ENCODE results near the gene DARS1.
A peak's percentile ranks its signal among the peaks of the same experiment; 100 is the strongest.
"Not testable (repeated sequence)": the region's sequence is repeated elsewhere in the genome, so short reads cannot be mapped to it uniquely, and the experiment has no call there.

Gene DARS1

GRCh38 chr2:135969655-135970387, 15.6 kb downstream of the DARS1 start:
- H3K9ac ChIP-seq (ENCODE audit: low read length): no peak overlapping the region
- H3K4me2 ChIP-seq (ENCODE audit: low read length): no peak overlapping the region
- H2AFZ ChIP-seq (ENCODE audit: low read depth, low read length): no peak overlapping the region
- H3K36me3 ChIP-seq (replicated peaks; ENCODE audit: low read depth, low read length): peaks cover 37% of the 10 kb centered on the region
- H3K79me2 ChIP-seq (ENCODE audit: low read length): peaks cover 37% of the 10 kb centered on the region
- peaks cover 18% of the 10 kb centered on the region for H4K20me1 ChIP-seq (ENCODE audit: insufficient read depth, low read length)
- no peak overlapping the region for H3K4me3 ChIP-seq (ENCODE audit: low read length)
- no peak overlapping the region for H3K27ac ChIP-seq (ENCODE audit: low read length)
- H3K4me1 ChIP-seq (ENCODE audit: low read length): peaks cover 3% of the 10 kb centered on the region
- no peak for TF ChIP-seq CTCF (IDR thresholded peaks at IDR 0.05; ENCODE audit: low read depth, low read length)
- no peaks in the 10 kb centered on the region for H3K27me3 ChIP-seq (ENCODE audit: low read depth, low read length)
- H3K9me3 ChIP-seq (ENCODE audit: insufficient read depth, low read length): no peaks in the 10 kb centered on the region

GRCh38 chr2:135965756-135966155, 19.7 kb downstream of the DARS1 start:
- Histone ChIP-seq H3K4me1 (ENCODE audit: low read length) (peaks cover 11% of the 10 kb centered on the region), H3K4me2 (ENCODE audit: low read length) (no peak overlapping the region), H3K4me3 (ENCODE audit: low read length) (no peak overlapping the region), H3K27ac (ENCODE audit: low read length) (no peak overlapping the region), H3K27me3 (ENCODE audit: low read depth, low read length) (no peaks in the 10 kb centered on the region), H3K36me3 (replicated peaks; ENCODE audit: low read depth, low read length) (peaks cover 32% of the 10 kb centered on the region), H3K79me2 (ENCODE audit: low read length) (peaks cover 15% of the 10 kb centered on the region), H4K20me1 (ENCODE audit: insufficient read depth, low read length) (peaks cover 22% of the 10 kb centered on the region), H3K9me3 (ENCODE audit: insufficient read depth, low read length) (no peaks in the 10 kb centered on the region), H2AFZ (ENCODE audit: low read depth, low read length) (no peak overlapping the region), H3K9ac (ENCODE audit: low read length) (no peak overlapping the region)
- no peak for TF ChIP-seq EZH2phosphoT487 (IDR thresholded peaks at IDR 0.05; ENCODE audit: low read depth)
- TF ChIP-seq CTCF (IDR thresholded peaks at IDR 0.05; ENCODE audit: low read depth, low read length): no peak

GRCh38 chr2:135964404-135964803, 21.0 kb downstream of the DARS1 start:
- H3K4me1 ChIP-seq (ENCODE audit: low read length): peaks cover 11% of the 10 kb centered on the region
- not testable (repeated sequence) for H3K9me3 ChIP-seq (ENCODE audit: insufficient read depth, low read length); H2AFZ ChIP-seq (ENCODE audit: low read depth, low read length); H3K4me3 ChIP-seq (ENCODE audit: low read length); H3K27ac ChIP-seq (ENCODE audit: low read length); H3K27me3 ChIP-seq (ENCODE audit: low read depth, low read length); H3K9ac ChIP-seq (ENCODE audit: low read length)
- peaks cover 17% of the 10 kb centered on the region; the same call in 1 of the 2 replicates for H4K20me1 ChIP-seq (ENCODE audit: insufficient read depth, low read length)
- H3K4me2 ChIP-seq (ENCODE audit: low read length): peak overlapping the region; percentile 28
- H3K36me3 ChIP-seq (replicated peaks; ENCODE audit: low read depth, low read length): peaks cover 32% of the 10 kb centered on the region
- H3K79me2 ChIP-seq (ENCODE audit: low read length): peaks cover 10% of the 10 kb centered on the region; the same call in 1 of the 2 replicates

- Histone ChIP-seq H3K79me2 (ENCODE audit: low read length) (peaks cover 10% of the 10 kb centered on the region; the same call in 1 of the 2 replicates), H3K27ac (ENCODE audit: low read length) (no peak overlapping the region), H3K4me3 (ENCODE audit: low read length) (no peak overlapping the region), H3K9ac (ENCODE audit: low read length) (no peak overlapping the region), H4K20me1 (ENCODE audit: insufficient read depth, low read length) (peaks cover 17% of the 10 kb centered on the region; the same call in 1 of the 2 replicates), H2AFZ (ENCODE audit: low read depth, low read length) (no peak overlapping the region), H3K4me2 (ENCODE audit: low read length) (no peak overlapping the region), H3K9me3 (ENCODE audit: insufficient read depth, low read length) (no peaks in the 10 kb centered on the region), H3K27me3 (ENCODE audit: low read depth, low read length) (no peaks in the 10 kb centered on the region), H3K4me1 (ENCODE audit: low read length) (peaks cover 11% of the 10 kb centered on the region), H3K36me3 (replicated peaks; ENCODE audit: low read depth, low read length) (peaks cover 30% of the 10 kb centered on the region)
- no peak for TF ChIP-seq CTCF (IDR thresholded peaks at IDR 0.05; ENCODE audit: low read depth, low read length)
- no peak for TF ChIP-seq EZH2phosphoT487 (IDR thresholded peaks at IDR 0.05; ENCODE audit: low read depth)
These were observed 21.6 kb downstream of the DARS1 start for GRCh38 chr2:135963841-135964240.
